Esophagus squamous epithelium (tissue), 5 donors: ENCODE measurements around the gene MED26. TPM values are rescaled to one million over a fixed set of nuclear protein-coding genes. Genes with fewer than 3 reads are reported as not detected.
A peak's percentile ranks its signal among the peaks of the same experiment; 100 is the strongest.

Experiments used
- DNase-seq: peaks from one replicate; lab custom pipeline; 2025; lab: John Stamatoyannopoulos, UW
- H3K27ac ChIP-seq, 4 donors: fragments of 200-600 bp; sonication (generic); one replicate each; pipeline ENCODE4 v1.5.1; 2016 to 2019; ENCODE audit warnings: mild to moderate bottlenecking in 1 of 4
- H3K27me3 ChIP-seq, 4 donors: fragments of 200-600 bp; sonication (generic); 1 replicate in 3 of 4; 2 replicates in 1 of 4; pipeline versions ENCODE4 v1.5.1 to v1.6.0; 2017 to 2021; ENCODE audit warnings: antibody characterized with exemption in 1 of 4
- H3K36me3 ChIP-seq, 3 donors: fragments of 200-600 bp; sonication (generic); one replicate each; pipeline ENCODE4 v1.5.1; 2016 to 2019
- H3K4me1 ChIP-seq, 3 donors: fragments of 200-600 bp; sonication (generic); one replicate each; pipeline ENCODE4 v1.5.1; 2017 to 2019
- H3K4me3 ChIP-seq, 4 donors: fragments of 200-600 bp; sonication (generic); 1 replicate in 3 of 4; 2 replicates in 1 of 4; pipeline ENCODE4 v1.5.1; 2016 to 2019; ENCODE audit warnings: mild to moderate bottlenecking in 2 of 4, moderate library complexity in 1 of 4
- H3K9me3 ChIP-seq, 3 donors: fragments of 200-600 bp; sonication (generic); one replicate each; pipeline ENCODE4 v1.5.1; 2016 to 2019
- POLR2A ChIP-seq, 4 donors: fragments of 450-650 bp; IDR thresholded peaks; one replicate each; pipeline ENCODE4 v1.6.1; 2017; ENCODE audit warnings: antibody characterized with exemption in 4 of 4, mild to moderate bottlenecking in 4 of 4, moderate library complexity in 3 of 4
- WGBS, 2 donors: methylation state at CpG; one replicate each; pipeline ENCODE4 v1.1.5; 2018; 5-methylcytosine and 5-hydroxymethylcytosine counted together
- intact Hi-C: fragments of 100-400 bp; cut with DNase I; formaldehyde crosslinking; loops from one replicate; pipeline ENCODE4 v1.15.0; 2022
- total RNA-seq, 4 donors: library from RNA; depleted of rRNA; stranded (reverse); fragments of >200 nt; gene quantifications; one replicate each; pipeline ENCODE4 v1.1.0, GENCODE V29; 2016
- TF ChIP-seq, protein P1 (sequence below), 6 experiments: fragments of 450-650 bp in 4 of 6; fragments of 200-600 bp in 2 of 6; sonication (generic) in 2 of 6; IDR thresholded peaks; one replicate each; pipeline ENCODE4 v1.5.1; 2016 to 2019; ENCODE audit warnings: antibody characterized with exemption in 6 of 6, mild to moderate bottlenecking in 4 of 6, moderate library complexity in 4 of 6
- donor health status: DM: yes; HTN: yes; CAD: no.

Gene MED26
- total RNA-seq, 4 donors from 2014 or later = 5.1 to 9.9 (median 8.4) TPM

DNA sequence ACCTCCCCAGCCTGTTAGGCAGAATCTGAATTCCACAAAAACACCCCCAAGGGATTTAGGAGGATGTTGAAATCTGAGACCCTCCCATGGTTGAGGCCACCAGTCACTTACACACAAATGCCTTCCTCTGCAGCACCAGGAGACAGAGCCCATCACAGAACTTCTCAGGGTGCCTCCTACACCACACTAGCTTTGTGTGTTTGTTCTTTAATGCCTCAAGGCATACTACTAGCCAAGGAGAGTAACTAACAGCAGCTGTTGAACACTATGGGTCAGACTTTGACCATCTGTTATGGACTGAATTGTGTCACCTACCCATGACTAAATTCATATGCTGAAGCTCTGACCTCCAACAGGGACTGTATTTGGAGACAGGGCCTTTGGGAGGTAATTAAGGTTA lies 9.5 kb upstream of the MED26 start:
- peaks cover 12 to 100% (median 19%) of the 10 kb centered on the region in 3 donors for H3K36me3 ChIP-seq
- DNase-seq = no peak
- no peak overlapping the region for H3K27ac ChIP-seq
- H3K9me3 ChIP-seq = no peaks in the 10 kb centered on the region
- TF ChIP-seq, protein P1, sequence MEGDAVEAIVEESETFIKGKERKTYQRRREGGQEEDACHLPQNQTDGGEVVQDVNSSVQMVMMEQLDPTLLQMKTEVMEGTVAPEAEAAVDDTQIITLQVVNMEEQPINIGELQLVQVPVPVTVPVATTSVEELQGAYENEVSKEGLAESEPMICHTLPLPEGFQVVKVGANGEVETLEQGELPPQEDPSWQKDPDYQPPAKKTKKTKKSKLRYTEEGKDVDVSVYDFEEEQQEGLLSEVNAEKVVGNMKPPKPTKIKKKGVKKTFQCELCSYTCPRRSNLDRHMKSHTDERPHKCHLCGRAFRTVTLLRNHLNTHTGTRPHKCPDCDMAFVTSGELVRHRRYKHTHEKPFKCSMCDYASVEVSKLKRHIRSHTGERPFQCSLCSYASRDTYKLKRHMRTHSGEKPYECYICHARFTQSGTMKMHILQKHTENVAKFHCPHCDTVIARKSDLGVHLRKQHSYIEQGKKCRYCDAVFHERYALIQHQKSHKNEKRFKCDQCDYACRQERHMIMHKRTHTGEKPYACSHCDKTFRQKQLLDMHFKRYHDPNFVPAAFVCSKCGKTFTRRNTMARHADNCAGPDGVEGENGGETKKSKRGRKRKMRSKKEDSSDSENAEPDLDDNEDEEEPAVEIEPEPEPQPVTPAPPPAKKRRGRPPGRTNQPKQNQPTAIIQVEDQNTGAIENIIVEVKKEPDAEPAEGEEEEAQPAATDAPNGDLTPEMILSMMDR (IDR thresholded peaks at IDR 0.05) = no peak
- no peak for TF ChIP-seq POLR2A (IDR thresholded peaks at IDR 0.05)
- no peak overlapping the region for H3K4me3 ChIP-seq
- intact Hi-C loops = no loop called here
- no peaks in the 10 kb centered on the region for H3K27me3 ChIP-seq
- no peaks in the 10 kb centered on the region for H3K4me1 ChIP-seq

DNA sequence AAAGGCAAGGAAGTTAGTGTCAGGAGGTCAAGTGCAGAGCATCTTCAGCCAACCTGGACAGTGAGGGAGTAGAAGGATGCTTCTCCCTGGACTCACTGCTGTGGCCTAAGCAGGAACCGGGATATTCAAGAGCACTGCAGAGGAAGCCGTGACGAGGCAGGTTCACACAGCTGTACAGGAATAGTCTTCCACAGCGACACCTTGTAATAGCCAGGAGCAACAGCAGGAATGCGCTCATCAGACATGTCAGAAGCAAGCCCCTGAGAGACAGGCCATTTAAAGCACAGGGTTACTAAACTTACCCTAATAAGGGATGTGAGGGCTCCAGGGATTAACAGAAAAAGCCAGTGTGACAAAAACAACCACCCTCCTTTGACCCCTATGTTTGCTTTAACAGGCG lies 3.5 kb upstream of the MED26 start:
- peaks cover 0 to 63% (median 3%) of the 10 kb centered on the region in 3 donors for H3K36me3 ChIP-seq
- no peak for TF ChIP-seq POLR2A (IDR thresholded peaks at IDR 0.05)
- TF ChIP-seq, protein P1 (IDR thresholded peaks at IDR 0.05) = no peak

DNA sequence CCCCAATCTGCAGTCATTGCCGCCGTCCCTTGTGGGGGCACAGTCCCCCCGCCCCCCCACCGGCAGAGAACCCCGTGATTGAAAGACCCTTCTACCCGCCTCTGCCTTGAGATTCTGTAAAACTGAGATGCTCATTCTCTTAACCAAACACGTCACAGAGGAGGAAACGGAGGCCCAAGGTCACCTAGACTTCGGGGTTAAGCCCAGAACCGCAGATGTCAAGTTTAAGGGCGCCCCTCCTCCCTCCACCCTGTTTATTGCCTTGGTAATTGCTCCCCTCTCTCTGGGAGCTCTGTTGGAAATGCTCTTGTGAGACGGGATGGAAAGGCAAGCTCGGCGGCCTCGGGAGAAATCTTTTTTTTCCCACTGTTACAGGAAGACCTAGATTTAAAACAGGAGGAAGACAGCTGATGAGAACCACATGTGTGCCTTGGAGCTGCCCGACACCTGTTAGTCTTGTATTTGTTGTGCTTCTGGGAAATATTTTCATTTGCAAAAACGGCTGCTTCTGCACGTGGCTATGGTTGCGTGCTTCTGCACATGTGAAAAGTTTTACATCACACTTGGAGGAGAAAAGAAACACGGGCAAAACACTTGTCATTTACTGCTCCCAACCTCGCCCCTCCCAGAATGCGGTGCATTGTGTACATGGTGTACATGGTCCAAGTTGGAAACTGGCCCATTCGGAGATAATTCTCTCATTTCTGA lies 1.1 kb upstream of the MED26 start:
- peaks cover 0 to 56% (median 0%) of the 10 kb centered on the region in 3 donors for H3K36me3 ChIP-seq
- no peaks in the 10 kb centered on the region for H3K27me3 ChIP-seq
- peak overlapping the region; percentile 92 to 98 (median 94) for H3K27ac ChIP-seq
- DNase-seq = no peak
- peaks cover 19 to 44% (median 19%) of the 10 kb centered on the region in 3 donors for H3K4me1 ChIP-seq
- peak overlapping the region; percentile 97 to 100 (median 98) for H3K4me3 ChIP-seq
- intact Hi-C loops = loop anchor here (10.0 kb wide), 1 partner anchor 54 kb away; the partner anchor contains the start of gene SLC35E1
- TF ChIP-seq POLR2A (IDR thresholded peaks at IDR 0.05) = no peak
- TF ChIP-seq, protein P1 (IDR thresholded peaks at IDR 0.05) = no peak
- WGBS, 2 donors = 8% methylated on average over 9 to 15 of the region's 23 CpGs
- no peaks in the 10 kb centered on the region for H3K9me3 ChIP-seq

More for the DNA sequence above, 3.5 kb upstream of the MED26 start:
- DNase-seq = no peak
- H3K27me3 ChIP-seq = no peaks in the 10 kb centered on the region
- intact Hi-C loops = no loop called here
- H3K27ac ChIP-seq = no peak overlapping the region
- peaks cover 12 to 22% (median 17%) of the 10 kb centered on the region in 3 donors for H3K4me1 ChIP-seq
- 75 to 85% methylated on average over 6 of the region's 6 CpGs for WGBS, 2 donors
- no peaks in the 10 kb centered on the region for H3K9me3 ChIP-seq
- H3K4me3 ChIP-seq = no peak overlapping the region

DNA sequence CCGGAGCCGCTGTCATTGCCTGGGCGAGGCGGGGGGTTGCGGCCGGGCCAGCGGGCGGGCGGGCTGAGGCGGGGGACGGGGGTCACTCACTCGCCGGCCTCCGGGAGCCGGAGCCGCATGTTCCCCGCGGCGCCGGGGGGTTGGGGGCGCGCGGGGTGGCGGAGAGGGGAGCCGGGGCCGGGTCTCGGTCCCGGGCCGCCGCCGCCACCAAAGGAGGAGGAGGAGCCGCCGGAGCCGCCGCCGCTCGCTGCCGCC lies 149 bp downstream of the MED26 start:
- no CpG with 5 or more reads among the region's 38 CpGs for WGBS, 2 donors
- H3K36me3 ChIP-seq = peaks cover 0 to 56% (median 0%) of the 10 kb centered on the region in 3 donors
- H3K9me3 ChIP-seq = no peaks in the 10 kb centered on the region
- TF ChIP-seq, protein P1 (IDR thresholded peaks at IDR 0.05) = no peak
- no peak for TF ChIP-seq POLR2A (IDR thresholded peaks at IDR 0.05)
- DNase-seq = no peak
- peaks cover 19 to 50% (median 19%) of the 10 kb centered on the region in 3 donors for H3K4me1 ChIP-seq
- intact Hi-C loops = loop anchor here (10.0 kb wide), 1 partner anchor 53 kb away; the partner anchor contains the start of gene SLC35E1
- peak overlapping the region; percentile 92 to 98 (median 94) for H3K27ac ChIP-seq
- peak overlapping the region; percentile 97 to 100 (median 98) for H3K4me3 ChIP-seq
- no peaks in the 10 kb centered on the region for H3K27me3 ChIP-seq

DNA sequence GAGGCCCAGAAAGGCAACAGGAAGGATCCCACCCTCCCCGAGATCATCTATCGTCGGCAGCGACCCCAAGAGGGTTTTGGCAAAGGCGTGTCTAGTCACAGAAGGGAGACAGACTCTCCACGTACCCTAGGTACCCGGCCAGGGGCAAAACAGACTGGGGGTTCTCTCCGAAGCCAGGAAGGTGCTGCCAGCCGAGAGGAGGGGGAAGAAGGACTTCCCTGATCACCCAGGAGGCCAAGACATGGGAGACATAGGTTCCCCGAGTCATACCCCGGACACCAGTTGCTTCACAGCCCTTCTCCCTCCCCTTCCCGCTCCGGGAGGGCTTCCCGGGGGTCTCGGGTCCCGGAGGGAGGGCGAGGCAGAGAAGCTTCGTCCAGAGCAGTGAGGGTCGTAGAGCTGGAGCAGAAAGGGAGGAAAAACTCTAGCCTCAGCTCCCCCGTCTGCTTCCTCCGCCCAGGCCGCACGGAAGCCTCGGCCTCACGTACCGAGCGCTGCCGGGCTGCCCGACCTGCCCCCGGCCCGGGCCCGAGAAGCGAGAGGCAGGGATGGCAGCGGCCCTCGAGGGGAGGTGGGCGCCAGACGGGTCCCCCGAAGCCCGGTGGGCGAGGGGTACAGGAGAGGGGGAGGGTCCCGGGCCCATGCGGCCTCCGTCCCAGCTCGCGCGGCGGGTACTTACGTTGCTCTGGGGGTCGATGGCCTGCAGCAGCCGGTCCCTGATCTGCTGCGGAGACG lies 644 bp downstream of the MED26 start:
- H3K27ac ChIP-seq = peak overlapping the region; percentile 92 to 98 (median 94)
- peaks cover 0 to 56% (median 0%) of the 10 kb centered on the region in 3 donors for H3K36me3 ChIP-seq
- no peak for DNase-seq
- H3K9me3 ChIP-seq = no peaks in the 10 kb centered on the region
- no peaks in the 10 kb centered on the region for H3K27me3 ChIP-seq
- 0% methylated on average over 1 to 12 of the region's 52 CpGs for WGBS, 2 donors
- peak overlapping the region; percentile 97 to 100 (median 98) for H3K4me3 ChIP-seq
- TF ChIP-seq, protein P1 (IDR thresholded peaks at IDR 0.05) = no peak
- TF ChIP-seq POLR2A (IDR thresholded peaks at IDR 0.05) = no peak
- peaks cover 19 to 55% (median 19%) of the 10 kb centered on the region in 3 donors for H3K4me1 ChIP-seq
- intact Hi-C loops = loop anchor here (10.0 kb wide), 1 partner anchor 53 kb away; the partner anchor contains the start of gene SLC35E1
